GM19452 (cell line): ENCODE measurements around the gene ADAMTS14.
"Not testable (repeated sequence)": the region's sequence is repeated elsewhere in the genome, so short reads cannot be mapped to it uniquely, and the experiment has no call there.

ENCODE experiments used
- ATAC-seq: cut with Tn5 transposase; IDR thresholded peaks from one replicate; pipeline ENCODE4 v1.9.1; 2021; ENCODE audit not compliant: unreplicated experiment

Gene ADAMTS14

DNA sequence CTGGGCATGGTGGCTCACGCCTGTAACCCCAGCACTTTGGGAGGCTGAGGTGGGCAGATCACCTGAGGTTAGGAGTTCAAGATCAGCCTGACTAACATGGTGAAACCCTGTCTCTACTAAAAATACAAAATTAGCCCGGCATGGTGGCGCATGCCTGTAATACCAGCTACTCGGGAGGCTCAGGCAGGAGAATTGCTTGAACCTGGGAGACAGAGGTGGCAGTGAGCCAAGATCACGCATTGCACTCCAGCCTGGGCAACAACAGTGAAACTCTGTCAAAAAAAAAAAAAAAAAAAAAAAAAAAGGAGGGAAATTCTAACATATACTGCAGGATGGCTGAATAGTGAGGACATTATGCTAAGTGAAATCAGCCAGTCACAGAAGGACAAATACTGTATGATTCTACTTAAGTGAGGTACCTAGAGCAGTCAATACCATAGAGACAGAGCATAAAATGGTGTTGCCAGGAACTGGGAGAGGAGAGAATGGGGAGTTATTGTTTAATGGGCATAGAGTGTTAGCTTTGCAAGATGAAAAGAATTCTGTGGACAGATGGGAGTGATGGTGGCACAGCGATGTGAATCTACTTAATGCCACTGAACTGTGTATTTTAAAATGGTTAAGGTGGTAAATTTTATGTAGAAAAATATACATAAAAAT is 95.8 kb downstream of the ADAMTS14 start:
- ATAC-seq: not testable (repeated sequence)

DNA sequence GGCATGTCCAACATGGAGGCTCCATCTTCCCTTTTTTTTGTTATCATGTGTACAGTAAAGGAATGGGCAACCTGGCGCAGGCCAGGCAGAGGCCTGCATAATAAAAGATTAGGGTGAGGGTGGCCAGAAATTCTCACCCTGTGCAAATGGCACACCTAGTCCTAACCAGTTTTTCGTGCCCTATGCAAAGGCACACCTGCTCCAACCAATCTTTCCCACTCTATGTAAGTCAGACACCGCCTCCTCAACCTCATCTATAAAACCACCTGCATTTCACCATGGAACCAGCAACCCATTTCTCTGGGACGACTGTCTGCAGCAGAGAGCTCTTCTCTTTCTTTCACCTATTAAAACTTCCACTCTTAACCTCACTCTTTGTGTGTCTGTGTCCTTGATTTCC is 96.8 kb downstream of the ADAMTS14 start:
- ATAC-seq: no peak

DNA sequence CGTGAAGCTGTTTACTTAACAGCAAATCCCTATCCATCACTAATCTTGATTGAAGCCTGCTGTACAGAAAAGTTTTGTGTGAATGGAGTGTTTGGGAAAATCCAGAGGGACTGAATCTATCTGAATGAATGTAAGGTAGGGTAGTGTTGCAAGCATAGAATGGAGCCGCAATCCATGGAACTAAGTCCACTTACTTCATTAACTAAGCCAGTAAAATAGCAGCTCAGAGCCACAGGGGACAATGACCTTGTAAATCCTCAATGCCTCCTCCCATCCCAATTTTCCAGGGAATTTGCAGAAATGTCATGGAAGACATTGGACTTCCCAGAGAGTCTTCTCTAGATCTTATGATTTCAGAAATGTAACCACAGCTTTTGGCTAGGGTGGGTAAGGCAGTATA is 97.7 kb downstream of the ADAMTS14 start:
- ATAC-seq: no peak

DNA sequence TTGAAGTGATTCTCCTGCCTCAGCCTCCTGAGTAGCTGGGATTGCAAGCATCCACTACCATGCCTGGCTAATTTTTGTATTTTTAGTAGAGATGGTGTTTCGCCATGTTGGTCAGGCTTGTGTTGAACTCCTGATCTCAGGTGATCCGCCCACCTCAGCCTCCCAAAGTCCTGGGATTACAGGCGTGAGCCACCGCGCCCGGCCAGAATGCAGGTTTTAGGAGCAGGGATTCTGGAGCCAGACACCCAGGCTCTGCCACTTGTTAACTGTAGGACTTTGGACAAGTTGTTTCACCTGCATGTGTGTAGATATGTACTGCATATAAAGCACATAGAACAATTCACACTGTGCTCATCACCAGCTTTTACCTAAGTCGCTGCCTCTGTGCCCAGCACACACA is 98.2 kb downstream of the ADAMTS14 start:
- not testable (repeated sequence) for ATAC-seq

DNA sequence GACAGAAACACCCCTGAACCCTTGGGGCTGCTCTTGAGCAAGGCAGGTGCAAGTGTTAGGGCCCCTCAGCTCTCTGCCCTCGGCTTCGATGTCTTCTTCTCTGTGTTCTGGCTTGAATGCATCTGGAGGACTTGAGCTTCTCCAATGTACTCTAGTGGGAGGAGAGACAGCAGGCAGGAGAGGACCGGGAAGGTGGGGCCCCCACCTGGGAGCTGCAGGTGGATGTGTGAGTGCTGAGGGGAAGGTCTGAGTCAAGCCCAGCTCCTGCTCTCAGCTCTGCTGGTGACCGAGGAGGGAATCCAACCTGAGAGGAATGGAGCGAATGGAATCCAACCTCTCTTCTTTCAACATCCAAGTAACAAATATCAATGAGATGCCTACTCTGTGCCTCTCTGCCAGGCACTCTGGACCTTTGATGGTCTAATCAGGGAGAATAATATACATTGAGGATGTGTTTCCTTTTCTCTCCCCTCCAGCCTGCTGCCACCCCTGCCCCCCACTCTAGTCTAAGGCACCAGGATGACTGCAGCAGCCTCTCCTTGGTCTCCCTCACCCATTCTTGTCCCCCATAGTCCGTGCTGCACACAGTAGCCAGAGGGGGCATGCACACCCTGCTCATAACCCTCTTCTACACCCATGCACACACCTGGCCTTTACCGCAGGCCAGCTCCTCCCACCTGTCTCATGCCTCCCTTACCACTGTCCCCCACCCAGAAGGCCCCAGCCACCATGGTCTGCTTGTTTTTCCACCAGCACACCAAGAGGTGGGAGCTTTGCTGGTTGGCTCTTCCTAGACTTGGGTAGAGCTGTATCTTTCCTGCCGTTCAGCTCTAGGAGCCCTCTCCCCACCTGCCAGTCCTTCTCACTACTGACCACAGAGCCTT is 99.2 kb downstream of the ADAMTS14 start:
- no peak for ATAC-seq

DNA sequence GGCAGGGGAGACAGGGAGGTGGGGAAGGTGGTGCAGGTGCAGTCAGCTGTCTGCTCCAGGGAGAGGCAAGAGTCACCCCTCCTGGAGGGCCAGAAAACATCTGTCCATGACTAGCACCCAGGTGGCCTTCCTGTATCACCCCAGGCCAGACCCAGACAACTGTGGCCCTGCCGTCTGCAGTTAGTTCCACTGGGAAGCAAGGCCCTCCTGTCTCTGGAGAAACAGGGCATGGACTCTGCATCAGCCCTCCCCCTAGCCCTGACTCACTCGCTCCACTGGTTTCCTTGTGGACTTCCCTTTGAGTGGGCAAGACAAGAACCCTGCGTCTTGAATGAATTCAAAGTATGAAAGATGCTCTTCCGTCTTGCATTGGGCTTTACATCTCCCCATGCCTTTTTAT is 100.3 kb downstream of the ADAMTS14 start:
- ATAC-seq: no peak

DNA sequence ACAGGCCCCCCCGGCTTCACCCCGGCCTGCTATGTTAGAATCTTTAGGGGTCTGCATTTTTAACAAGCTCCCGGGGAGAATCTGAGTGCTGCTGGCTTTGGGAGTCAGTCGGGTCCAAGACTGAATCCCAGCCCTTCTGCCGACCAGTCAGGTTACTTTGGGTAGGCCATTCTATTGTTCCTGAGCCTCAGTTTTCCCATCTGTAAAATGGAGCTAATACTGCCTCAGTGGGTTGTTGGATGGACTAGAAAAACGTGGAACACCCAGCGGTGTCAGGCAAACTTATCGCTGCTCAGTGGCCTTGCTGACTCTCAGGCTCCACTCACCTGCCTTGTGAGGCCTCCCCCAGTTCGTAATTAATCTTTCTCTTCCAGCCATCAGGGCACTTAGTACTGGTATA is 101.2 kb downstream of the ADAMTS14 start:
- ATAC-seq: no peak

DNA sequence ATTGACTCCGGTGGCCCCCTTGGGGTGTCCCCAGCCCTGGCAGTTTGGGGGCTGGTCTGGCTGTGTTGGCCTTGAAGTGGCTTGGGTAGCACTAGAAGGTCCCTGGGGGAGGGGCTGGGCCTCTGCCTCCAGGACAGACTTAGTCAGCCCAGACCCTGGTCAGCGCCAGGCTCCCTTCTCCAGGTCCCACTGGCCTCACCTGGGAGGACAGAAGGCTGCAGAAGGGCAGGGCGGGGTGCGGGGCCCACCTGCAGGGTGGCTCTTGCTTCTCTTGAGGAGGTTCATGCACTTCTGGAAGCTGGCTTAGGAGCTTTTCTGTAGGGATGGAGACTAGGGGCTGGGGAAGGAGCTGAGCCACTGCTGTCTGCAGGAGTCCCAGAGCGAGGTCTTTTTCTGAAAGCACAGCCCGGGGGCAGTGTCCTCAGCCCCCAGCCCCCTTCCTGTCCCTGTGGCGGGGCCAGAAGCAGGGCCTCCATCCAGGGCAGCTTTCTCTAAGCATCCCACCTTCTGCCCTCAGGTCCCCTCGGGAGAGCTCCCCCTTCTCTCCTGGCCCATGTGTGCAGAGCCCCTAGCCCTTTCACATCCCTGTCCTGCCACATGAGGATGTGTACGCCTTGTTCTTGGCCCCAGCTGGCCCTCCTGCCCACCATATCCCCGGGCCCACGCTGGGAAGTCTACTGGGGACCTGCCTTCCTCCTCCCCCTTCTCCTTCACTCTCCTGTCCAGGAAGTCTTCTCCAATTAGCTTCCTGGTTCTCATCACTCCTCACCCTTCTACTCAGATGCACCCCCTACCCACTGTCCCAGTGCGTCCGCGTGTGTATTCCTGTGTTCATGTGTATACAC is 101.9 kb downstream of the ADAMTS14 start:
- no peak for ATAC-seq

DNA sequence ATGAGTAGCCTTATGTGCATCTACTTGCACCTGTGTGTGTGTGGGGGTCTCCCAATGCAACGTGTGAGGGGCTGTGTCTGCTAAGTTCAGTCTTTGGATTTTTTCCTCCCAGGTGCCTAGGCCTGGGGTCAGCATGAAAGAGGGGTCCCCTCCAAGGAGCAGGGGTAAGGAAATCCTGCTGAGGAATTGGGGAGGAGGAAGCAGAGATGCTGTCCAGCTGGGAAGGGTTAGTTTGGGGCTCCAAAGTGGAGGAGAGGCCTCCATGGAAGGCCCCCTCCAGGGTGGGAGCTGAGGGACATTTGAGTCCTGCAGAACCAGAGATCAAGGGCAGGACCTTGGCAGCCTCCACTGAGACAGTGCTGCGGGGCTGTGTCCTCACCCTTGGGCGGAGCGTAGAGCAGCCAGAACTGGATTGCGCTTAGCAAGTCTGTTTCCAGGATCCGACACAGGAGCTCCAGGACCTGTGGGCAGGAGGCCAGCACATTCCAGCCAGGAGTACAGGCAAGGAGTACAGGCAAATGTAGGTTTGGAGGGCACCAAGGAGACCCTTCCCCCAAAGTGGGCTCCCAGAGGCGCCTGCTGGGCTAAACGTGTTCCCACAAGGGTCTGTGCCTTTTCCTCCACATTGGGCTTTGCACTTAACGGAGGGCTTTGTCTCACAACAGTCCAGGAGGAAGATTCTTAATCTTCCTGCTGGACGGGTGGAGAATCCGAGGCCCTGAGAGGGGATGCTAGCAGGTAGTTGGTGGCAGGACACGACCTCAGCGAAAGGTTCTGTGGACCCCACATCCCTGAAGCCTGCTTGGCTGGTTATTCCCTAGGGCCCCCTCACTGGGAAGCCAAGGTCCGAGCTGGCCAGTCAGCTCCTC is 102.7 kb downstream of the ADAMTS14 start:
- no peak for ATAC-seq

DNA sequence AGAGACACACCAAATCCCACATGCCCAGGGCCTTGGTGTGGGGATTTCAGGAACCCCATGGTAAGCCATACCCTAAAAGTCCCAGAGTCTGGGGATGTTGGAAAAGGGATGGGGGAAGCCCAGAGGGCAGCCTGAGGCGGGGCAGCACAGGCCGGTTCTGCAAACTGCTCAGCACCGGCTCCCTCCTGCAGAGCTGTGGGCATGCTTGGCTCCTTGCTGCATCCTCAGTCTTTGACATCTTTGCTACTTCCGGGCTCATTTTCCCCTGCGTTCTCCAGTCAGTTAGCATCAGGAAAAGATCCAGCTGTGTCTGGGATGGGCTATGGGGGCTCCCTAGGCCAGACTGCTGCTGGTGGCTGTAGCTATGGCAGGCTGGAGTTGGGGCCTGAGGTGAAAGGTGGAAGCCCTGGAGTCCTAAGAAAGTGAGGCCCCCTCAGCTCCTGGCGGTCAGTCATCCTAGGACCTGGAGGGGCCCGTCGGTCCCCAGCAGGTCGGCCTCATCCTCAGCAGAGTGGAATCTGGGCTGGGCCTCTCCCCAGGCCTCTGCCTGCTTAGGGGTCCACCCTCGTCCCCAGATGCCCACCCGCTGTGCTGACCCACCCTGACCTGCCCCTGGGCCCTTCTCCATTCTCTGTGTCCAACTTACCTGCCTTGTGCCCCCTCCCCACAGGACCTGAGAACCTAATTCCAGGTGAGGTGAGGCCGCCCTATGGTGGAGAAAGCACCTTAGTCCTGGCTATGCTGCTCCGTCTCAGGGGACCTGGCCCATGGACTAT is 103.6 kb downstream of the ADAMTS14 start:
- no peak for ATAC-seq

DNA sequence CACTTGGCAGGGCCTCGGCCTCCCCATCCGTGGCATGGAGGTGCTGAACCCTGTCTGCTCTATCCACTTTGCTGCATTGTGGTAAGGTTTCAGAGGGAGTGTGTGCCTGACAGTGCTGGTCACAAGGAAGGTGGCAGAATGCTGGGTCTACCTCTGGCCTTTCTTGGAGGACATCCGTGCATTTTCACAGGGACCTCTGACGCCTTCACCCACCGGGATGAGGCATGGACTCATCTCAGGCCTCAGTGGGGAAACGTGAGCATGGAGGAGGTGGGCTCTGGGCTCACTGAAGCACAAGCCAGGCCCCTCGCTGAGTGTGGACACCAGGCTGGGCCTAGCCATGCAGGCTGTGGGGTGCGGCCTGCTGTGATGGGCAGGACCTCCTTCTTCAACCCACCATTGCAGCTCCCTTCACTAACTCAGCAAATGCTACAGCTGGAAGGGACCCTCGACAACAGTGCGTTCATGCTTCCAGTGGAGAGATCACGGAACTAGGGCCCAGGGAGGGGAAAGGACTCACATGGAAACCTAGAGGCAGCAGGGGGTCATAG is 104.2 kb downstream of the ADAMTS14 start:
- ATAC-seq: no peak

DNA sequence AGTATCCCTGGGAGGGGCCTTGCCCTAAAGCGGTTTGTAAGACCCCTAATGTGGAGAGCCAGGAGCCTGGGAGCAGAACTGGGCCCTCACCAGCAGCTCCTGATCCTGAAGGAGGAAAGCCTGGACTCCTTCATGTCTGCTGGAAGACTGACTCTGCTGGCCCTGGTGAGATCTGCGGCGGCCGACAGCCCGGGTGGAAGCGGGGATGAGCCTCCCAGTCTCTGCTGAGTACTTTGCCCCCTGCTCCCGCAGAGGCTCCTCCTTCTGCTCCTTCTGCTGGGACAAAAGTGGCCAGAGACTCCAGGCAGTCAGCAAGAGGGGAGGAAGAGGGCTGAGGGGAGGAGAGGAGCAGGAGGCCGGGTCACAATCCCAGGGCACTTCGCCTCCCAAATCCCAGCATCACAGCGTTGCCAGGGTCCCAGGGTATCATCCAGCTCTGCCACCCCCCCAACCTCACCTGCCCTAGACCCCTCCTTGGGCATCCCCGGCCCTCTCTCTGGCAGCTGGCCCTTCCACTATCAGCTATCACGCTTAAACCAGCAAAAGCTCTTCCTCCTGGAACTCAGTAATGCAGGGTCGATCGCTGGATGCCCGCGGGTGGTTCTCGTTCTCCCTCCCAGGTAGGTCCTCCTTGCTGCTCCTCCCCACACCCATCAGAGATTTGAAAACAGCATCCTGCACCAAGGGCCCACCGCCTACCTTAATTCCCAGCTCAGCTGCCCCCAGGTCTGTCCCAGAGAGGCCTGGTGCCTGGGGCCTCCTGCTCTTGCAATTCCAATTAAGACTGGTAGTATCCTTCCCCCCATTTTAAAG is 105.0 kb downstream of the ADAMTS14 start:
- ATAC-seq: no peak

DNA sequence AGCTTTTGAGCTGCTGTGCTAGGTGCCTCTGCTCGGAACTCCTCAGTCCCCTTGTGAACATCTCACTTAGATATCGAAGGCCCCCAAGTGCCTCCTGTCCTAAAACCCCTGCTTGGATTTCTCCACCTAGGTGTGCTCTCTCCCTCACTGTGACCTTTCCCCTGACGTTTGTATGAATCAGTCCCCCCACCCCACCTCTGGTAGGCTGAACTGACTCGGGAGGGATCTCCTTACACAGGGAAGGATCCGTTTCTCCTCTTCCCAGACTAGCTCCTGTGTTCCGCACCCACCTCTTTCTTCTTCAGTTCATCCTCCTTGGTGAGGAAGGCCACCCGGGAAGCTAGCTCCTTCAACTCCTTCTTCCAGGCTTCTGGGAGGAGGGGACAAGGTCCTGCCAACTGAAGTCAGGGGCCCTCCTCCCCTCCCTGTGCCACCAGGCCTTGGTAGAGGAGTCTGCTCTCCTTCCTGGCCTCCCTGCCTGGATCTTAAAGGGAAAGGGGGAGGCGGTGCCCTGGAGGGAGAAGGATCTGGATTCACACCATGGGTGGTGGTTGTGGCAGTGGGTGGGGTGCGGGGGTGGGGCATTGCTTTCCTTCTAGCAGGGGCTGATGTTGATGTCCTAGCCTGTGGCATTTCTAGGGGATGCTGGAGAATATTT is 106.1 kb downstream of the ADAMTS14 start:
- ATAC-seq: no peak

DNA sequence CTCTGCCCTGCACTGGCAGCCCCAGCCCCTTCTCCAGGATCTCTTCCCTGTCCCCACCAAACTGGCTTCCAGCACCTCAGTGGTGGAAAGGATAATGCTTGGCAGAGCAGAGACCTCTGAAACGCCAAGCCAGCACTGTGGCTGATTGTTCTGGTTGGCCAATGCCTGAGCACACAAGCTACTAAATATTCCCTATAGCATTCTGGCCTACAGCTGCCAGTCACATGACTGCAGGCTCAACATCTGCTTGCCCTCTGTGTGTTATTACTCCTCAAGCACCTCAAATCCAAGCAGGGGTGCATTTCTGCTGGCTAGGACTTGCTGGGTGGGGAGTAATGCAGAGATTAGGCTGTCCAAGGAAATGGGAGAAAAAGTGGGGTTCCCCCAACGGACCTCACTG is 106.8 kb downstream of the ADAMTS14 start:
- no peak for ATAC-seq

DNA sequence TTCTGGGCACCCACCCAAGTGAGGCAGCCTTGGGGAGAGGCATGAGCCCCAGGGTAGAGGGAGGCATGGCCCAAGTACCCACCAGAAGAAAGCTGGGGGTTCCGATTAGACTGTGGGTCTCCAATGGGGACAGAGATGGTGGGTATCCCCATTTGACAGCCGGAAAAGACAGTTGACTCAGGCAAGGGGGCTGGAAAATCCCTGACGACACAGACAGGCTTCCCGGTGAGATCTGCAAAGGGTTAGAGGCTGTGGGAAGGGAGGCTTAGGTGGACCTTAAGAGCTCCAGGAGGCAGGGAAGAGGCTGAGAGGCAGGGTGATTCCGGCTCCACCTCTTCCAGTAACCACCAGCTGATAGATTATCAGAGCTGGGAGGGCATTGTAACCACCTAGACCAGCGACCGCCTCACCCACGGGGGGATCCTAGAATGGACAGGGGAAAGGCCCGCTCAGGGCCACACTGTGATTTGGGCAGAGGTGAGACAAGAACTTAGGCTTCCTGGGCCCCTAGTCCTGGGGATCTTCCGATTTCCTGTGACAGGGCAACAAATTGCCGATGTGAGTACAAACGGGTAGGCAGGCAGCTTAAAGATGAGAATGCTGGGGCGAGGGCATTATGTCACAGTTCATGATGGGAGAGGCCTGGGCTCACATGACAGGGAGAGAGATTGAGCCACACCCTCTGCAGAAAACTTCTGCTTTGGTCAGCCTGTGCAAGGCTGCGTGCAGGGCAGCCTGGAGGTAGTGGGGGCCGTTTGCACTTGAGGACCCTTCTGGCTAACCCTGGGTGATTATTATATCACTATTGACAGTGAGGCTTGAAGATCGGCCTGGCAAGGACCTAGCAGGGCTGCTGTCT is 107.4 kb downstream of the ADAMTS14 start:
- ATAC-seq: no peak

DNA sequence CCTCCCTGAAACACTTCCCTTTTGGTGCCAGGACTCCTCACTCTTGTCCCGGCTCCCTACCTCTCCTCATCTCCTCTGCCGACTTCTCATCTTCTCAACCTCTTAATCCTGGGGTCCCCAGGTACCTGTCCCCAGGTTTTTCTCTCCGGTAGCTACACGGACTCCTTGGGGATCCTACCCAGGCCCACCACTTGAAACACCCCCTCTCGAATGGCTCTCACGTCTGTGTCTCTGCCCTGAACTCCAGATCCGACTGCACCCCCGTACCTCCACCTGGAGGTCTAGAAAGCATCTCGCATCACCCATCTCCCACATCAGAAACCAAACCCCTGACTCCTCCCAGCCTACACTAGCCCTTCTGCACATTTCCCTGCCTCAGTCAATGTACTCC is 108.1 kb downstream of the ADAMTS14 start:
- ATAC-seq: no peak

DNA sequence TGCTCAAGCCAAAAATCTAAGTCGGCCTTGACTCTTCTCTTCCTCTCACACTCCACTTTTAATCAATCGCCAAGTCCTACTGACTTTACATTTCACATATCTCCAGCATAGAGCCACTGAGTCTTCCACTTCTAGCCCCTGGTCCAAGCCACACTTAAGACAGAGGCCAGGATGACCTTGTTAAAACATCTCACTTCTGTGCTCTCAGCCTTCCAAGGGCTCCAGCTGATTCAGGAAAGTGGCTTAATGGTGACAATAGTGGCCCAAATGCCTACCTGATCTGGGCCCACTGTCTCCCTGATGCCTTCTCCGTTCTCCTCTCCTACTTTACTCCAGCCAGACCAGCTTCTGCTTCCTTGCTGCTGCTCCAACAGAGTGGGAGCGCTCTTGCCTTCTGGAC is 108.5 kb downstream of the ADAMTS14 start:
- ATAC-seq: no peak
